HepG2 (cell line): ENCODE results near the gene TMEM45A. TPM values are rescaled to one million over a fixed set of nuclear protein-coding genes. Genes with fewer than 3 reads are reported as not detected.

Experiments
- ATAC-seq: fragments of 200-7000 bp; cut with Tn5 transposase; 3 replicates; pipeline ENCODE4 v1.9.1; 2020; ENCODE audit warnings: mild to moderate bottlenecking, moderate library complexity
- BruUV-seq: library from RNA; stranded (reverse); fragments of 400-500 nt; replicated peaks from 2 replicates; lab custom pipeline; 2021; lab: Mats Ljungman, UMichigan
- CTCF ChIA-PET: fragments of 300-600 bp; formaldehyde crosslinking; extraction: SDS; loops from one replicate; lab custom pipeline; 2021; ENCODE audit warnings: low total read pairs, inconsistent platforms, low intra/inter-chr PET ratio; lab: Yijun Ruan, JAX
- POLR2A ChIA-PET: fragments of 350-600 bp; sonication (Branson Sonifier 250); formaldehyde crosslinking; loops from one replicate; lab custom pipeline; 2020; ENCODE audit warnings: antibody characterized with exemption, inconsistent platforms; lab: Yijun Ruan, JAX
- DNase-seq: peaks from one replicate; pipeline ENCODE4 v3.0.0-alpha.2; 2015; ENCODE audit warnings: low spot score
- FAIRE-seq: peaks from 3 replicates; lab custom pipeline; 2011; peaks lifted over from hg19 to GRCh38; lab: Jason Lieb, UNC
- H2AFZ ChIP-seq: one replicate; pipeline ENCODE4 v1.6.1; 2011; ENCODE audit warnings: low read length, inconsistent platforms
- H3K27ac ChIP-seq: fragments of 300-600 bp; 3 replicates; pipeline ENCODE4 v1.8.0; 2011; ENCODE audit warnings: mixed run types, mild to moderate bottlenecking, mixed read lengths, low read length, inconsistent platforms; ENCODE audit not compliant: insufficient read depth; ENCODE audit errors: extremely low read length
- H3K27me3 ChIP-seq, 2 experiments: fragments of 200-600 bp in 1 of 2; 2 replicates in 1 of 2; 3 replicates in 1 of 2; pipeline versions ENCODE4 v1.6.0 to v1.8.0; 2011; ENCODE audit warnings: low read length in 2 of 2, mild to moderate bottlenecking in 2 of 2, moderate library complexity in 2 of 2, inconsistent platforms in 1 of 2; ENCODE audit not compliant: insufficient read depth in 2 of 2, control insufficient read depth in 1 of 2
- H3K36me3 ChIP-seq, 2 experiments: fragments of 200-600 bp in 1 of 2; replicated peaks in 1 of 2; 2 replicates in 1 of 2; 3 replicates in 1 of 2; pipeline versions ENCODE4 v1.5.1 to v1.8.0; 2011; ENCODE audit warnings: low read length in 2 of 2, inconsistent platforms in 1 of 2; ENCODE audit not compliant: insufficient read depth in 2 of 2, control insufficient read depth in 1 of 2
- H3K4me1 ChIP-seq: 2 replicates; pipeline ENCODE4 v1.5.1; 2012; ENCODE audit warnings: low read length, inconsistent platforms; ENCODE audit not compliant: insufficient read depth
- H3K4me2 ChIP-seq: 2 replicates; pipeline ENCODE4 v1.6.0; 2011; ENCODE audit warnings: low read depth, low read length, inconsistent platforms
- H3K4me3 ChIP-seq, 3 experiments: fragments of 200-600 bp in 1 of 3; sonication (generic), shearing (Covaris generic) in 1 of 3; replicated peaks in 1 of 3; 2 replicates each; pipeline ENCODE4 v1.5.1; 2011 to 2016; ENCODE audit warnings: low read length in 3 of 3, inconsistent platforms in 2 of 3, low read depth in 2 of 3, mild to moderate bottlenecking in 2 of 3, control low read depth in 1 of 3, mixed read lengths in 1 of 3; ENCODE audit not compliant: insufficient read depth in 1 of 3
- H3K79me2 ChIP-seq: one replicate; pipeline ENCODE4 v1.6.1; 2011; ENCODE audit warnings: low read length, inconsistent platforms; ENCODE audit not compliant: insufficient read depth
- H3K9ac ChIP-seq: 2 replicates; pipeline ENCODE4 v1.6.0; 2011; ENCODE audit warnings: mild to moderate bottlenecking, low read depth, low read length, inconsistent platforms; ENCODE audit not compliant: insufficient read depth
- H3K9me3 ChIP-seq: 2 replicates; pipeline ENCODE4 v1.5.1; 2012; ENCODE audit warnings: mild to moderate bottlenecking, low read length
- H4K20me1 ChIP-seq: 2 replicates; pipeline ENCODE4 v1.6.0; 2011; ENCODE audit warnings: inconsistent platforms, mild to moderate bottlenecking, low read length, moderate library complexity; ENCODE audit not compliant: insufficient read depth
- BCLAF1 ChIP-seq: fragments of 450-650 bp; IDR thresholded peaks from 2 replicates; pipeline ENCODE4 v1.6.1; 2017; ENCODE audit warnings: mild to moderate bottlenecking
- GTF2F1 ChIP-seq: fragments of 150-350 bp; IDR thresholded peaks from 2 replicates; pipeline ENCODE4 v1.6.1; 2014; ENCODE audit warnings: low read length
- KDM4B ChIP-seq: sonication (generic); formaldehyde crosslinking; IDR thresholded peaks from 2 replicates; pipeline ENCODE4 v1.4.0; 2020; ENCODE audit warnings: missing genetic modification reagents
- PLRG1 ChIP-seq: fragments of 450-650 bp; conservative IDR thresholded peaks from 2 replicates; pipeline ENCODE4 v1.6.1; 2016
- PRDM4 ChIP-seq: sonication (generic); formaldehyde crosslinking; IDR thresholded peaks from 2 replicates; pipeline ENCODE4 v1.9.0; 2021; ENCODE audit warnings: missing genetic modification reagents, borderline replicate concordance
- SRSF1 ChIP-seq: fragments of 200-400 bp; formaldehyde crosslinking; optimal IDR thresholded peaks from 2 replicates; pipeline ENCODE3; 2017; ENCODE audit warnings: mild to moderate bottlenecking, low read depth, low read length, moderate library complexity
- ZMYM2 ChIP-seq: sonication (generic); formaldehyde crosslinking; IDR thresholded peaks from 2 replicates; pipeline ENCODE4 v1.8.0; 2022; ENCODE audit warnings: mild to moderate bottlenecking, missing genetic modification reagents
- ZNF335 ChIP-seq: sonication (generic); formaldehyde crosslinking; IDR thresholded peaks from 2 replicates; pipeline ENCODE4 v1.4.0; 2020; ENCODE audit warnings: missing genetic modification reagents
- ZNF446 ChIP-seq: sonication (generic); formaldehyde crosslinking; IDR thresholded peaks from 2 replicates; pipeline ENCODE4 v1.5.0; 2020; ENCODE audit warnings: mild to moderate bottlenecking, missing genetic modification reagents
- ZNF496 ChIP-seq: sonication (generic); formaldehyde crosslinking; IDR thresholded peaks from 2 replicates; pipeline ENCODE4 v1.8.1; 2023; ENCODE audit warnings: mild to moderate bottlenecking, moderate library complexity, missing genetic modification reagents; ENCODE audit not compliant: insufficient replicate concordance
- ZNF570 ChIP-seq: sonication (generic); formaldehyde crosslinking; IDR thresholded peaks from 2 replicates; pipeline ENCODE4 v1.4.0; 2020; ENCODE audit warnings: mild to moderate bottlenecking, missing genetic modification reagents, borderline replicate concordance
- ZNF766 ChIP-seq: sonication (generic); formaldehyde crosslinking; IDR thresholded peaks from 2 replicates; pipeline ENCODE4 v1.5.0; 2020; ENCODE audit warnings: missing genetic modification reagents, borderline replicate concordance
- ZNF781 ChIP-seq: sonication (generic); formaldehyde crosslinking; IDR thresholded peaks from 2 replicates; pipeline ENCODE4 v1.5.1; 2020; ENCODE audit warnings: borderline replicate concordance, mild to moderate bottlenecking, missing genetic modification reagents; ENCODE audit errors: not compliant biosample characterization
- WGBS: methylation state at CpG from one replicate; pipeline ENCODE4 v1.1.6; 2017; ENCODE audit warnings: low lambda C conversion rate; 5-methylcytosine and 5-hydroxymethylcytosine counted together
- in situ Hi-C: cut with HindIII; loops from 2 replicates; pipeline ENCODE4 v1.10.0; 2017; ENCODE audit warnings: low pct_unique_long_range_greater_than_20kb; ENCODE audit not compliant: extremely low pct_ligation_motif_present
- intact Hi-C: fragments of 100-400 bp; cut with micrococcal nuclease; formaldehyde crosslinking; loops from one replicate; pipeline ENCODE4 v1.10.0; 2022; ENCODE audit not compliant: unreplicated experiment
- polyA plus RNA-seq, 8 experiments: library from polyadenylated mRNA; depleted of rRNA in 3 of 8; stranded (reverse) in 7 of 8; unstranded in 1 of 8; fragments of >200 nt; fragmentation: Illumina TruSeq in 4 of 8; extraction: Trizol in 4 of 8; gene quantifications; 2 replicates each; pipeline versions ENCODE4 v1.2.1 to v1.2.3, GENCODE V29; 2011 to 2016; ENCODE audit warnings: low read depth in 4 of 8, missing spikeins in 1 of 8, mixed read lengths in 1 of 8; ENCODE audit not compliant: insufficient read depth in 1 of 8
- total RNA-seq, 5 experiments: library from RNA; depleted of rRNA; stranded (reverse); fragments of >200 nt; fragmentation: Illumina TruSeq; extraction: Trizol; gene quantifications; 2 replicates each; pipeline ENCODE4 v1.2.3, GENCODE V29; 2016; ENCODE audit warnings: low read depth in 1 of 5
- TF ChIP-seq, protein P1 (sequence below): sonication (generic); formaldehyde crosslinking; IDR thresholded peaks from 2 replicates; pipeline ENCODE4 v1.9.0; 2021; ENCODE audit warnings: missing genetic modification reagents, mild to moderate bottlenecking, borderline replicate concordance

Gene TMEM45A
- total and polyA plus RNA-seq, 2 of the 13 experiments (the other 11 are each of a cell fraction or from before 2014, with no cell fraction given): 14.8 to 38.5 TPM

DNA sequence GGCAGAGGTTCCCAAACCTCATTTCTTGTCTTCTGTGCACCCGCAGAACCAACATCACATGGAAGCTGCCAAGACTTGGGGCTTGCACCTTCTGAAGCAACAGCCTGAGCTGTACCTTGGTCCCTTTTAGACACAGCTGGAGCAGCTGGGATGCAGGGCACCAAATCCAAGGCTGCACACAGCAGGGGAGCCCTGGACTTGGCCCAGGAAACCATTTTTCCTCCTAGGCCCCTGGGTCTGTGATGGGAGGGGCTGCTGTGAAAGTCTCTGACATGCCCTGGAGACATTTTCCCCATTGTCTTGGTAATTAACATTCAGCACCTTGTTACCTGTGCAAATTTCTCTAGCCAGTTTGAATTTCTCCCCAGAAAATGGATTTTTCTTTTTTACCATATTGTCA lies 33.6 kb upstream of the TMEM45A start:
- no peak overlapping the region for H3K27ac ChIP-seq
- ChIA-PET CTCF (no interaction called here), POLR2A (no interaction called here)
- H3K4me2 ChIP-seq: no peak overlapping the region
- no peaks in the 10 kb centered on the region for H3K27me3 ChIP-seq
- no peaks in the 10 kb centered on the region for H3K36me3 ChIP-seq
- WGBS: 100% methylated on average over 1 of the region's 1 CpG
- intact Hi-C loops: no loop called here
- in situ Hi-C loops: loop anchor here (25.0 kb wide), 1 partner anchor 253 kb away; the partner anchor contains the start of gene TFG
- ATAC-seq: no peak
- no peaks in the 10 kb centered on the region for H3K9me3 ChIP-seq
- H2AFZ ChIP-seq: no peak overlapping the region
- no peak for DNase-seq
- H3K4me1 ChIP-seq: no peaks in the 10 kb centered on the region
- no peak overlapping the region for H3K4me3 ChIP-seq
- no peak for FAIRE-seq
- no peaks in the 10 kb centered on the region for H3K79me2 ChIP-seq
- H3K9ac ChIP-seq: no peak overlapping the region
- H4K20me1 ChIP-seq: no peaks in the 10 kb centered on the region
- no TSS peak for BruUV-seq
- TF ChIP-seq PRDM4 (CRISPR knock-in tag): no peak
- no peak for TF ChIP-seq ZNF496 (CRISPR knock-in tag)
- no peak for TF ChIP-seq ZNF766 (CRISPR knock-in tag)
- TF ChIP-seq, protein P1, sequence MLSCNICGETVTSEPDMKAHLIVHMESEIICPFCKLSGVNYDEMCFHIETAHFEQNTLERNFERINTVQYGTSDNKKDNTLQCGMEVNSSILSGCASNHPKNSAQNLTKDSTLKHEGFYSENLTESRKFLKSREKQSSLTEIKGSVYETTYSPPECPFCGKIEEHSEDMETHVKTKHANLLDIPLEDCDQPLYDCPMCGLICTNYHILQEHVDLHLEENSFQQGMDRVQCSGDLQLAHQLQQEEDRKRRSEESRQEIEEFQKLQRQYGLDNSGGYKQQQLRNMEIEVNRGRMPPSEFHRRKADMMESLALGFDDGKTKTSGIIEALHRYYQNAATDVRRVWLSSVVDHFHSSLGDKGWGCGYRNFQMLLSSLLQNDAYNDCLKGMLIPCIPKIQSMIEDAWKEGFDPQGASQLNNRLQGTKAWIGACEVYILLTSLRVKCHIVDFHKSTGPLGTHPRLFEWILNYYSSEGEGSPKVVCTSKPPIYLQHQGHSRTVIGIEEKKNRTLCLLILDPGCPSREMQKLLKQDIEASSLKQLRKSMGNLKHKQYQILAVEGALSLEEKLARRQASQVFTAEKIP (CRISPR knock-in tag): no peak
- no peak for TF ChIP-seq SRSF1
- TF ChIP-seq KDM4B: no peak
- no peak for TF ChIP-seq PLRG1
- TF ChIP-seq ZMYM2 (CRISPR knock-in tag): no peak
- no peak for TF ChIP-seq ZNF570 (CRISPR knock-in tag)
- TF ChIP-seq GTF2F1: no peak
- no peak for TF ChIP-seq ZNF446
- no peak for TF ChIP-seq ZNF781 (CRISPR knock-in tag)
- no peak for TF ChIP-seq BCLAF1
- TF ChIP-seq ZNF335 (CRISPR knock-in tag): no peak
